ENCODE data around the gene FOXP4. TPM values are rescaled to one million over a fixed set of nuclear protein-coding genes. Genes with fewer than 3 reads are reported as not detected.

The FOXP4 gene, protein sequence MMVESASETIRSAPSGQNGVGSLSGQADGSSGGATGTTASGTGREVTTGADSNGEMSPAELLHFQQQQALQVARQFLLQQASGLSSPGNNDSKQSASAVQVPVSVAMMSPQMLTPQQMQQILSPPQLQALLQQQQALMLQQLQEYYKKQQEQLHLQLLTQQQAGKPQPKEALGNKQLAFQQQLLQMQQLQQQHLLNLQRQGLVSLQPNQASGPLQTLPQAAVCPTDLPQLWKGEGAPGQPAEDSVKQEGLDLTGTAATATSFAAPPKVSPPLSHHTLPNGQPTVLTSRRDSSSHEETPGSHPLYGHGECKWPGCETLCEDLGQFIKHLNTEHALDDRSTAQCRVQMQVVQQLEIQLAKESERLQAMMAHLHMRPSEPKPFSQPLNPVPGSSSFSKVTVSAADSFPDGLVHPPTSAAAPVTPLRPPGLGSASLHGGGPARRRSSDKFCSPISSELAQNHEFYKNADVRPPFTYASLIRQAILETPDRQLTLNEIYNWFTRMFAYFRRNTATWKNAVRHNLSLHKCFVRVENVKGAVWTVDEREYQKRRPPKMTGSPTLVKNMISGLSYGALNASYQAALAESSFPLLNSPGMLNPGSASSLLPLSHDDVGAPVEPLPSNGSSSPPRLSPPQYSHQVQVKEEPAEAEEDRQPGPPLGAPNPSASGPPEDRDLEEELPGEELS
- 27.9 TPM for total RNA-seq (ENCODE audit: unreplicated experiment)
- long read RNA-seq, partial matches to known transcripts: 0 of 2 reads
- long read RNA-seq, other reads (novel, unspliced or antisense): 2 of 2 reads

DNA sequence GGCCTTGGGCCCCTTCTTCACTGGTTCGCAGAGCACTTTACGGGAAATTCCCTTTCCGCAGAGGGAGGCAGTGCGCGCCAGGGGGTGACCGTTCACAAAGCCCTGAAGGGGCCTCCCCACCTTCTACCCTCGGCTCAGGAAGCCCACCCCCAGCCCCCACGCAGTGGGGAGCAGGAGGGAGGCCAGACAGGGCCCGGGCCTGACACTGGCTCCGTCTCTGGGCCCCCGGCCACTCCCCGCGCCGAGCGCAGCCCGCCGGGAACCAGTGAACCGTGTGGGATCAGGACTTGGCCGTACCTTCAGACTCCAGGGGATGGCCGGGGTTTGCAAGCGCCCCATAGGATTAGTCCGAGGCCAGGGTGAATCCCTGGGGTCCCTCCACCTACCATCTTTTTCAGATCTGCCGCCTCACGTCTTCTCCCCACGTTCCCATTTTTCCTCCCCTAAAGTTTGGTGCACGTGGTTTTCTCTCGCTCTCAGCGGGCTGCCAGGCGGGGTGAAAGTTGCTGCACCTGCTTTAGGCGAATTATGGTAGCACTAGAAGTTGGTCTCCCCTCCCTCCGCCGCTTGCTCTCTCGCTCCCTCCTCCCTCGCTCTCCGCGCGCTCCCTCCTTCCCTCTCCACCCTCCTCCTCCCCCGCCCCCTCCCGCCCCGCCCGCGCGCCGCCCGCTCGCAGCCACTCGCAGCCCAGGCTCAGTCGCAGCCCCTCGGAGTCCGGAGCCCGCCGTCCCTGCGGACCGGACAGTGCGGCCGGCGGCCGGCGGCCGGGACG lies at the start of gene FOXP4:
TSS of gene FOXP4 (plus strand) at position 679 of the 772 bp plus-strand sequence. CDS start 19,380 bp downstream, outside the sequence.
- Mint-ChIP-seq H3K9me3 (ENCODE audit: unreplicated experiment) (peaks cover 7% of the 10 kb centered on the region), H3K36me3 (ENCODE audit: unreplicated experiment) (no peaks in the 10 kb centered on the region), H3K4me1 (ENCODE audit: low read depth, unreplicated experiment) (peaks cover 5% of the 10 kb centered on the region), H3K27me3 (ENCODE audit: unreplicated experiment) (peaks cover 11% of the 10 kb centered on the region), H3K4me3 (ENCODE audit: unreplicated experiment) (peak within 1 kb of the TSS; percentile 93), H3K27ac (ENCODE audit: unreplicated experiment) (no peak within 1 kb of the TSS)
- DNase-seq: peak; percentile 91
- TF ChIP-seq, protein P1, sequence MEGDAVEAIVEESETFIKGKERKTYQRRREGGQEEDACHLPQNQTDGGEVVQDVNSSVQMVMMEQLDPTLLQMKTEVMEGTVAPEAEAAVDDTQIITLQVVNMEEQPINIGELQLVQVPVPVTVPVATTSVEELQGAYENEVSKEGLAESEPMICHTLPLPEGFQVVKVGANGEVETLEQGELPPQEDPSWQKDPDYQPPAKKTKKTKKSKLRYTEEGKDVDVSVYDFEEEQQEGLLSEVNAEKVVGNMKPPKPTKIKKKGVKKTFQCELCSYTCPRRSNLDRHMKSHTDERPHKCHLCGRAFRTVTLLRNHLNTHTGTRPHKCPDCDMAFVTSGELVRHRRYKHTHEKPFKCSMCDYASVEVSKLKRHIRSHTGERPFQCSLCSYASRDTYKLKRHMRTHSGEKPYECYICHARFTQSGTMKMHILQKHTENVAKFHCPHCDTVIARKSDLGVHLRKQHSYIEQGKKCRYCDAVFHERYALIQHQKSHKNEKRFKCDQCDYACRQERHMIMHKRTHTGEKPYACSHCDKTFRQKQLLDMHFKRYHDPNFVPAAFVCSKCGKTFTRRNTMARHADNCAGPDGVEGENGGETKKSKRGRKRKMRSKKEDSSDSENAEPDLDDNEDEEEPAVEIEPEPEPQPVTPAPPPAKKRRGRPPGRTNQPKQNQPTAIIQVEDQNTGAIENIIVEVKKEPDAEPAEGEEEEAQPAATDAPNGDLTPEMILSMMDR (IDR thresholded peaks at IDR 0.05; ENCODE audit: partially characterized antibody, unreplicated experiment): no peak

DNA sequence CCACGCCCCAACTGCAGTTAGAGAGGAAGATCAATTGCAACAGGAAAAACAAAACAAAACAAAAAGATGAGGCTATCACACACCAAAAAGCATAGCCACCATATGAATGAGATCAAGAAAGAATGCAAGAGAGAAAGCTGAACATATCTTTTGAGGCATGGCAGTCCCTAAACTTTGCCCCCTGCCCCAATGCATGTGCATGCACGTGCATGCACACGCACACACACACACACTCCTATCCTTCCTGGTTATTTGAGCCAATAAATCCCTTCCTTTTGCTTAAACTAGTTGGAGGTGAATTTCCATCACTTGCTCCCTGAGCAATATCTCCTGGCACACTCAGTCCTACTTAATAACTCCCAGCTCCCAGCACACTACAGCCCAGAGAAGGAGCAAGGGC lies 48.6 kb upstream of the FOXP4 start:
- DNase-seq: no peak
- Mint-ChIP-seq H3K4me1 (ENCODE audit: low read depth, unreplicated experiment) (peaks cover 10% of the 10 kb centered on the region), H3K27ac (ENCODE audit: unreplicated experiment) (no peak overlapping the region), H3K4me3 (ENCODE audit: unreplicated experiment) (no peak overlapping the region), H3K27me3 (ENCODE audit: unreplicated experiment) (peaks cover 5% of the 10 kb centered on the region), H3K9me3 (ENCODE audit: unreplicated experiment) (no peaks in the 10 kb centered on the region), H3K36me3 (ENCODE audit: unreplicated experiment) (no peaks in the 10 kb centered on the region)
- TF ChIP-seq, protein P1 (IDR thresholded peaks at IDR 0.05; ENCODE audit: partially characterized antibody, unreplicated experiment): no peak

DNA sequence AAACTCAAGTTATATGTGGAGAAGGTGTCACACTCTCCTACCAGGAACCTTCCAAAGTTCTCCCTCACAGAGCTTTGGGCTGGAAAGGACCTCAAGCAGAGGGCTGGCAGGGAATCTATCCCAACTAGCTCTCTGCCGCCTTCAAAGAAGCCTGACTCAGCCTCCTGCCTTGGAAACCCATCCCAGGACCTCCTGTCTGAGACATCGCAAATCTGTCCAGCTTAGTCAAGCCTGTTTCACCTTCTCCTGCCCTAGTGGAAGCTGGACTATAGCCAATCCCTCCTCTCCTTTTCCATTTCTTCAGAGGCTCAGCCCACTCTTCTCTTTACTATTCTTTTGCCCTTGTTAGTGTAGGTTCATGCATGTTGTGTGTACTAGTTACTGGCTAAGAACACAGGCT lies 48.2 kb upstream of the FOXP4 start:
- no peak overlapping the region for H3K4me3 Mint-ChIP-seq (ENCODE audit: unreplicated experiment)
- H3K27ac Mint-ChIP-seq (ENCODE audit: unreplicated experiment): no peak overlapping the region
- no peak for DNase-seq
- H3K36me3 Mint-ChIP-seq (ENCODE audit: unreplicated experiment): no peaks in the 10 kb centered on the region
- no peaks in the 10 kb centered on the region for H3K9me3 Mint-ChIP-seq (ENCODE audit: unreplicated experiment)
- TF ChIP-seq, protein P1 (IDR thresholded peaks at IDR 0.05; ENCODE audit: partially characterized antibody, unreplicated experiment): no peak
- H3K27me3 Mint-ChIP-seq (ENCODE audit: unreplicated experiment): peaks cover 7% of the 10 kb centered on the region
- H3K4me1 Mint-ChIP-seq (ENCODE audit: low read depth, unreplicated experiment): peaks cover 10% of the 10 kb centered on the region

DNA sequence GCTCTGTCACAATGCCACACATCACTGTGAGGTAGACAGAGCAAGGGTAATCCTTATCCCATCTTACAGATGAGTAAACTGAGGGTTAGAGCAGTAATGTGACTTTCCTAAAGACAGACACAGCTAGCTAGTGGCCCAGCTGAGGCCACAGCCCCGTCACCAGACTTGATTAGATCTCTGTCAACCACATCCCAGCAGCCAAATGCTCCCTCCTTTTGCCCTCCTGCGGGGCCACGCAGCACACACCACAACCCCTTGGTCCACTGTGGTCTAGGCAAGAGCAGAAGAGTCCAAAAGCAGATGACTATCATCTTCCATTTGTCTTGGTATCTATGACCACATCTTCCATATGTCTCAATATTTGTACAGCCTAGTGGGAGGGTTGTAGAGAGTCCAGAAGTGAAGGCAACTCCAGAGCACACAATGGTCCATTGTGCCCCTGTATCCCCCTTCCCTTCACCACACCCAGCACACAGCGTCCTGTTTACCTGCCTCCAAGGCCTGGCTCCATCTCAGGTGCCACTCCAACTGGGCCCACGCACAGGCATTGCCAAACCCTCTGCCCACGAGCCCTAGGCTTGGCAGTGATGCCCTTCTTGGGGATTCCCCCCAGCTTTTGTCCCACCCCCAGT lies 47.1 kb upstream of the FOXP4 start:
- H3K4me1 Mint-ChIP-seq (ENCODE audit: low read depth, unreplicated experiment): peaks cover 15% of the 10 kb centered on the region
- peaks cover 11% of the 10 kb centered on the region for H3K27me3 Mint-ChIP-seq (ENCODE audit: unreplicated experiment)
- no peak overlapping the region for H3K27ac Mint-ChIP-seq (ENCODE audit: unreplicated experiment)
- H3K9me3 Mint-ChIP-seq (ENCODE audit: unreplicated experiment): no peaks in the 10 kb centered on the region
- H3K36me3 Mint-ChIP-seq (ENCODE audit: unreplicated experiment): no peaks in the 10 kb centered on the region
- TF ChIP-seq, protein P1 (IDR thresholded peaks at IDR 0.05; ENCODE audit: partially characterized antibody, unreplicated experiment): no peak
- no peak overlapping the region for H3K4me3 Mint-ChIP-seq (ENCODE audit: unreplicated experiment)
- DNase-seq: no peak
